ENCODE data around the gene VWA5B1. TPM values are rescaled to one million over a fixed set of nuclear protein-coding genes. Genes with fewer than 3 reads are reported as not detected.

The VWA5B1 gene
- total RNA-seq, 1 donor from 2014 or later: not detected

DNA sequence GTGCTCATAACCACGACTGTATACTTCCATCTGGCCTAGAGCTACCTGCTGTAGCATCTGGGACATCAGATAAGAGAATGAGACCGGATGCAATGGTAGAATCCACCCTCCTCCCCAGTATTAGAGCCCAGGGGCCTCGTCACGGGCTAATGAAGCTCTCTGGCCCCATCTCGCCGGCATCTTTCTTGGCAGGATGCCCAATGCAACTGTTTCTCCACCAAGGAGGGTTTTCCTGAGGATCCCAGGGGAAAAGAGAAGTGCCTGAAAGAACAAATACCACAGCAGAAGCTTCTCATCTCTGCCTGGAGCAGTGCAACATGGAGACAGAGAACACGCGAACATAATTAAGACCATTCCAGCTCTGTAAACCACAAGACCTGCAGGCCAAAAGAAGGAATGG lies 80.0 kb downstream of the VWA5B1 start:
- TF ChIP-seq, protein P1, sequence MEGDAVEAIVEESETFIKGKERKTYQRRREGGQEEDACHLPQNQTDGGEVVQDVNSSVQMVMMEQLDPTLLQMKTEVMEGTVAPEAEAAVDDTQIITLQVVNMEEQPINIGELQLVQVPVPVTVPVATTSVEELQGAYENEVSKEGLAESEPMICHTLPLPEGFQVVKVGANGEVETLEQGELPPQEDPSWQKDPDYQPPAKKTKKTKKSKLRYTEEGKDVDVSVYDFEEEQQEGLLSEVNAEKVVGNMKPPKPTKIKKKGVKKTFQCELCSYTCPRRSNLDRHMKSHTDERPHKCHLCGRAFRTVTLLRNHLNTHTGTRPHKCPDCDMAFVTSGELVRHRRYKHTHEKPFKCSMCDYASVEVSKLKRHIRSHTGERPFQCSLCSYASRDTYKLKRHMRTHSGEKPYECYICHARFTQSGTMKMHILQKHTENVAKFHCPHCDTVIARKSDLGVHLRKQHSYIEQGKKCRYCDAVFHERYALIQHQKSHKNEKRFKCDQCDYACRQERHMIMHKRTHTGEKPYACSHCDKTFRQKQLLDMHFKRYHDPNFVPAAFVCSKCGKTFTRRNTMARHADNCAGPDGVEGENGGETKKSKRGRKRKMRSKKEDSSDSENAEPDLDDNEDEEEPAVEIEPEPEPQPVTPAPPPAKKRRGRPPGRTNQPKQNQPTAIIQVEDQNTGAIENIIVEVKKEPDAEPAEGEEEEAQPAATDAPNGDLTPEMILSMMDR (conservative IDR thresholded peaks at IDR 0.05; ENCODE audit: low read depth, low read length): no peak
- DNase-seq (ENCODE audit: low read depth): no peak
- no peak overlapping the region for H3K4me3 ChIP-seq (ENCODE audit: low read depth, low read length)

GRCh38 chr1:20371411-20371810 lies 80.7 kb downstream of the VWA5B1 start:
- H3K4me3 ChIP-seq (ENCODE audit: low read depth, low read length): no peak overlapping the region
- TF ChIP-seq, protein P1 (conservative IDR thresholded peaks at IDR 0.05; ENCODE audit: low read depth, low read length): no peak
- DNase-seq (ENCODE audit: low read depth): no peak

- TF ChIP-seq, protein P1 (conservative IDR thresholded peaks at IDR 0.05; ENCODE audit: low read depth, low read length): no peak
- no peak overlapping the region for H3K4me3 ChIP-seq (ENCODE audit: low read depth, low read length)
- DNase-seq (ENCODE audit: low read depth): no peak
Measured at GRCh38 chr1:20371883-20372282, 81.2 kb downstream of the VWA5B1 start.

GRCh38 chr1:20372676-20373075 lies 82.0 kb downstream of the VWA5B1 start:
- TF ChIP-seq, protein P1 (conservative IDR thresholded peaks at IDR 0.05; ENCODE audit: low read depth, low read length): no peak
- H3K4me3 ChIP-seq (ENCODE audit: low read depth, low read length): no peak overlapping the region
- no peak for DNase-seq (ENCODE audit: low read depth)

- TF ChIP-seq, protein P1 (conservative IDR thresholded peaks at IDR 0.05; ENCODE audit: low read depth, low read length): no peak
- DNase-seq (ENCODE audit: low read depth): no peak
Measured at GRCh38 chr1:20373286-20373685, 82.6 kb downstream of the VWA5B1 start.

GRCh38 chr1:20373764-20374163 lies 83.1 kb downstream of the VWA5B1 start:
- TF ChIP-seq, protein P1 (conservative IDR thresholded peaks at IDR 0.05; ENCODE audit: low read depth, low read length): no peak
- H3K4me3 ChIP-seq (ENCODE audit: low read depth, low read length): no peak overlapping the region

More at GRCh38 chr1:20373286-20373685, 82.6 kb downstream of the VWA5B1 start:
- no peak overlapping the region for H3K4me3 ChIP-seq (ENCODE audit: low read depth, low read length)

GRCh38 chr1:20375563-20375962 lies 84.9 kb downstream of the VWA5B1 start:
- DNase-seq (ENCODE audit: low read depth): no peak
- H3K4me3 ChIP-seq (ENCODE audit: low read depth, low read length): no peak overlapping the region
- TF ChIP-seq, protein P1 (conservative IDR thresholded peaks at IDR 0.05; ENCODE audit: low read depth, low read length): no peak

More at GRCh38 chr1:20373764-20374163, 83.1 kb downstream of the VWA5B1 start:
- DNase-seq (ENCODE audit: low read depth): no peak

Data from epithelial cell of proximal tubule (primary cell).